AG09309 (cell line): ENCODE data around the gene NDST3.
"Not testable (repeated sequence)": the region's sequence is repeated elsewhere in the genome, so short reads cannot be mapped to it uniquely, and the experiment has no call there.

Source experiments
- DNase-seq: peaks from one replicate; pipeline ENCODE4 v3.0.0-alpha.2; 2010; ENCODE audit warnings: low read depth
- H3K4me3 ChIP-seq: 2 replicates; pipeline ENCODE4 v1.5.1; 2011; ENCODE audit warnings: mild to moderate bottlenecking, low read depth, low read length, moderate library complexity; ENCODE audit not compliant: control insufficient read depth
- TF ChIP-seq, protein P1 (sequence below): IDR thresholded peaks from 2 replicates; pipeline ENCODE4 v1.5.1; 2011; ENCODE audit warnings: mild to moderate bottlenecking, low read depth, low read length, inconsistent platforms; ENCODE audit not compliant: insufficient read depth, control insufficient read depth; ENCODE audit errors: missing control alignments

Gene NDST3

DNA sequence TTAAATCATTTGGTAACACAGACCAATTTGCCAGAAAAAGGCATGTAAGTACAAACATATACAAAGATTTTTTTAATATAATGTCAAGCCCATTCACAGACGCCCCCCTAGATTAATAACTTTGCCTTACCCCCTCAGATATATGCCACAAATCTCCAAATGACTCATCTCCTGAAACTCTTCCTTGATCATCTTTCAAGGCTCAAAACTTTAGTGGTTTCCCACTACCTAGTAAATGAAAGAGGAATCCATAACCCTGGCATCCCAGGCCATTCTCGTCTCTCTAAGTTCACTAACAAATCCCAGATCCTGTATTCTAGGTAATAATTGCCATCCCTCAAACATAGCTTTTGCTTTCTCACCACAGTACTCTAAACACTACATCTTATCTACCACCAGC, 256.7 kb downstream of the NDST3 start:
- H3K4me3 ChIP-seq: no peak overlapping the region
- DNase-seq: no peak
- TF ChIP-seq, protein P1, sequence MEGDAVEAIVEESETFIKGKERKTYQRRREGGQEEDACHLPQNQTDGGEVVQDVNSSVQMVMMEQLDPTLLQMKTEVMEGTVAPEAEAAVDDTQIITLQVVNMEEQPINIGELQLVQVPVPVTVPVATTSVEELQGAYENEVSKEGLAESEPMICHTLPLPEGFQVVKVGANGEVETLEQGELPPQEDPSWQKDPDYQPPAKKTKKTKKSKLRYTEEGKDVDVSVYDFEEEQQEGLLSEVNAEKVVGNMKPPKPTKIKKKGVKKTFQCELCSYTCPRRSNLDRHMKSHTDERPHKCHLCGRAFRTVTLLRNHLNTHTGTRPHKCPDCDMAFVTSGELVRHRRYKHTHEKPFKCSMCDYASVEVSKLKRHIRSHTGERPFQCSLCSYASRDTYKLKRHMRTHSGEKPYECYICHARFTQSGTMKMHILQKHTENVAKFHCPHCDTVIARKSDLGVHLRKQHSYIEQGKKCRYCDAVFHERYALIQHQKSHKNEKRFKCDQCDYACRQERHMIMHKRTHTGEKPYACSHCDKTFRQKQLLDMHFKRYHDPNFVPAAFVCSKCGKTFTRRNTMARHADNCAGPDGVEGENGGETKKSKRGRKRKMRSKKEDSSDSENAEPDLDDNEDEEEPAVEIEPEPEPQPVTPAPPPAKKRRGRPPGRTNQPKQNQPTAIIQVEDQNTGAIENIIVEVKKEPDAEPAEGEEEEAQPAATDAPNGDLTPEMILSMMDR: no peak

DNA sequence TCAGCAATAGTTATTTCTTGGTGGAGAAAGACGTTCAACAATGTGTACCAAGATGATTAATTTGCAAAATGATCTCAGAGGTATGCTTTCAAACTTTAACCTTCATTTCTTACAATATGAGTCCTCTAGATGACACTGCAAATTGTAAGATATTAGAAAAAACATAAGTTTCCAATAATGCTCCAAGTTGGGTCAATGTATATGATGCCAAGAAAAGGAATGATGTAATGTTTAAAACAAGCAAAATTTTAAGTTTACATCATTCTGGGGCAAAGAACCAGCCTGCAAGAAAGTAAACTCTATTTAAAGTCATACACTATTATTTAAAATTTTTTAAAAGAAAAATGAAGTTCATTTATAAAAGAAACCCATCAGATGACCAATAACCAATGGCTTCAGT, 262.4 kb downstream of the NDST3 start:
- TF ChIP-seq, protein P1: no peak
- no peak overlapping the region for H3K4me3 ChIP-seq
- DNase-seq: no peak

DNA sequence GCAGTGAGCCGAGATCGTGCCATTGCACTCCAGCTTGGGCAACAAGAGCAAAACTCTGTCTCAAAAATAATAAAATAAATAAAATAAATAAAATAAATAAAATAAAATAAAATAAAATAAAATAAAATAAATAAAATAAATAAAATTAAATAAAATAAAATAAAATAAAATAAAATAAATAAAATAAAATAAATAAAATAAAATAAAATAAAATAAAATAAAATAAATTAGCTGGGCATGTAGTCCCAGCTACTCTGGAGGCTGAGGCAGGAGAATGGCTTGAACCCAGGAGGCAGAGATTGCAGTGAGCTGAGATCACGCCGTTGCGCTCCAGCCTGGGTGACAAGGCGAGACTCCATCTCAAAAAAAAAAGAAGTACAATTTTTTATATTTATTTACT, 265.3 kb downstream of the NDST3 start:
- not testable (repeated sequence) for H3K4me3 ChIP-seq, DNase-seq

DNA sequence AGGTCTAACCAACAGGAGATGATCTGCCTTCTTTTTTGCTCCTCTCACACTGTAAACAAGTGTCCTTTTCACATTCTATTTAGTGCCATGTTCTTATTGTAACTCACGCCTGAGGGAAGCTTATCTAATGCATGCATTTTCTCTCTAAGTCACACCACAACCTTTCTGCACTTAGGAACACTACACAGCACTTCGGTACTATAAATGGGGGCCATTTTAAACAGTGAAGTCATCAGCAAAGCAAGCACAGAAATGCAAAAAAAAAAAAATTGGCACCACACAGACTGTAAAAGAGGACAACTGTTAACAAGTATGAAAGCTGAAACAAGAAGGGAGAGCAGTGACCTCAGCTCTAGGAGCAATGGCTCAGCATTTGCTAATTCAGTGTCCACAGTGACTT, 273.4 kb downstream of the NDST3 start:
- H3K4me3 ChIP-seq: no peak overlapping the region
- TF ChIP-seq, protein P1: no peak
- DNase-seq: no peak
